Head of caudate nucleus (tissue), 42 donors: Measurements from ENCODE around the gene NDNF.

Experiments used
- DNase-seq, 42 donors: peaks; one replicate each; pipeline versions ENCODE4 v3.0.0 to v3.0.0-alpha.2; 2020 to 2021; ENCODE audit warnings: mixed read lengths in 7 of 42
- intact Hi-C: fragments of 100-400 bp; cut with DNase I; formaldehyde crosslinking; loops from one replicate; pipeline ENCODE4 v1.15.0; 2022

NDNF gene, protein sequence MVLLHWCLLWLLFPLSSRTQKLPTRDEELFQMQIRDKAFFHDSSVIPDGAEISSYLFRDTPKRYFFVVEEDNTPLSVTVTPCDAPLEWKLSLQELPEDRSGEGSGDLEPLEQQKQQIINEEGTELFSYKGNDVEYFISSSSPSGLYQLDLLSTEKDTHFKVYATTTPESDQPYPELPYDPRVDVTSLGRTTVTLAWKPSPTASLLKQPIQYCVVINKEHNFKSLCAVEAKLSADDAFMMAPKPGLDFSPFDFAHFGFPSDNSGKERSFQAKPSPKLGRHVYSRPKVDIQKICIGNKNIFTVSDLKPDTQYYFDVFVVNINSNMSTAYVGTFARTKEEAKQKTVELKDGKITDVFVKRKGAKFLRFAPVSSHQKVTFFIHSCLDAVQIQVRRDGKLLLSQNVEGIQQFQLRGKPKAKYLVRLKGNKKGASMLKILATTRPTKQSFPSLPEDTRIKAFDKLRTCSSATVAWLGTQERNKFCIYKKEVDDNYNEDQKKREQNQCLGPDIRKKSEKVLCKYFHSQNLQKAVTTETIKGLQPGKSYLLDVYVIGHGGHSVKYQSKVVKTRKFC

DNA sequence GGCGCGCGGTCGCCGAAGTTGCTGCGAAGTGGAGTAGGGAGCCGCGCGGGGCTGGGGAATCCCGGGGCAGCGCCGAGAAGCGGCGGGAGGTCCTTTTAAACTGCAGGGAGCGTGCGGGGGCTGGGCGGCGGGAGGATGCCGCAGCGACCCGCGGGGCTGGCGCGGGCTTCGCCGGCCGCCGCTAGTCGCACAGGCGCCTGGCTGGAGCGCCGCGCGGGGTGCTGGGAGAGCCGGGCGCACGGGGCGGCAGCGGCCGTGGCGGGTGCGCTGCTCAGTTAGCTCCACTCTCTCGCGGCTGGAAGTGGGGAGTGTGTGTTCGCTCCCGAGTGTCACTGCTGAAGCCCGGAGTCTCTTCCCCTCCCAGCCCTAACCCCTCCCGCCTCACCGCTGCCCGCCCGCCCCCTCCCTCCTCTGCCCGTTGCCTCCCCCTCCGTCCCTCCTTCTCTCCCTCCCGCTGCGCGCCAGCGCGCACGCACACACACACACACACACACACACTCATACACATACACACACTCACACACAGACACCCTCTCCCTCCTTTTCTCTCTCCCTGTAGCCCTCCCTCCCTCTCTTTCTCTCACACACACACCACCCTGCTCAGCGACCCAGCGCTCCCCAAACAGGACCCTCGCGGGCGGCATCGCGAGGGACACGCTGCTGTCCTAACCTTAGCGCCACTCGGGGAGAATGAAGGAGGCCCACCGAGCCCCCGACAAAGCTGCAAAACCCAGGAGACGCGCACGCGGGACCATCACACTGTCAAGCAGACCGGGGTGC, at the start of gene NDNF:
Gene NDNF, minus strand, starts transcription at position 312 of the 780 bp plus-strand sequence. CDS start 26,698 bp downstream, outside the sequence.
- peak in 33 of 42 donors; percentile 5 to 64 (median 30) for DNase-seq
- intact Hi-C loops = no loop called here

- intact Hi-C loops = no loop called here
- DNase-seq = no peak
Observed at GRCh38 chr4:121119715-121120114, 47.4 kb upstream of the NDNF start.

DNA sequence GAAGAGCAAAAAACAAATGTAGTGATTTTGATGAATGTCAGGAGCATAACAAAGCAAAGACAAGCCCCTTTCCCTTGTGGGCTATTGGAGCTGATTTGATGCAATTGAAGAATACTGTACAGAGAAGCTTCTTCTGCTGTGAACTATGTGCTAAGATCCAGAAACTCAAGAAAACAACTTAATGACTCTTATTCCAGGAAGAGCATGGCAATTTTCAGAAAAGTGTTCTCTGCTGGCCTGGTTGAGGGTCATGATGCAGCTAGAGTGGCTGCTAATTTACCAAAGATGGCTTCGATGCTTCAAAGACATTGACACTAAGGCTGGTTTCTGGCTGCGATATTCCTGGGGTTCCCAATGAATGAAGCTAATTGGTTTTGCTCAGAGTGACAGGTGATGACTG, 46.0 kb upstream of the NDNF start:
- intact Hi-C loops = no loop called here
- DNase-seq = peak in 1 of 42 donors; percentile 12

- DNase-seq = no peak
- intact Hi-C loops = no loop called here
Observed at GRCh38 chr4:121114756-121115155, 42.4 kb upstream of the NDNF start.

DNA sequence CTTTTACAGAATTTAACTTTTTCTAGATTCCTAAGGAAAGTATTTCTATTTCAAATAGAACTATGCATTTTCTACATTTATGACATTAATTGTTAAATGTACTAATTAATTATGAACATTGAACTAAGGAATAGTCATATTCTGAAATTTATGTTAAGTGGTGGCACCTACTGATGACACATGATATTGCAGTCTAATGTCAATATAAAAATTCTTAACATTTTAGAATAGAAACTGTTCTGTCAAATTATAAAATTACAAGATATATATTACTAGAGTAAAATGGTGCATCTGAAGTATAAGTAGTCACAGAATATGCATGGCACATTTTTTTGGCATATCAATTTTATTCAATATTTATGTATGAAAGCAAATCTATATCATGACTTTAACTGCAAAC, 40.2 kb upstream of the NDNF start:
- DNase-seq = no peak
- intact Hi-C loops = no loop called here

GRCh38 chr4:121108557-121108956, 36.2 kb upstream of the NDNF start:
- DNase-seq = no peak
- intact Hi-C loops = no loop called here

GRCh38 chr4:121107507-121107906, 35.2 kb upstream of the NDNF start:
- intact Hi-C loops = no loop called here

GRCh38 chr4:121100093-121100775, 27.9 kb upstream of the NDNF start:
- DNase-seq = no peak
- intact Hi-C loops = no loop called here

More at GRCh38 chr4:121107507-121107906, 35.2 kb upstream of the NDNF start:
- DNase-seq = no peak

GRCh38 chr4:121098266-121098665, 25.9 kb upstream of the NDNF start:
- DNase-seq = no peak
- intact Hi-C loops = loop anchor here (5.0 kb wide), 1 partner anchor 941 kb away; no protein-coding TSS in a partner anchor

- intact Hi-C loops = loop anchor here (5.0 kb wide), 1 partner anchor 939 kb away; no protein-coding TSS in a partner anchor
- no peak for DNase-seq
Observed at GRCh38 chr4:121096629-121097028, 24.3 kb upstream of the NDNF start.

DNA sequence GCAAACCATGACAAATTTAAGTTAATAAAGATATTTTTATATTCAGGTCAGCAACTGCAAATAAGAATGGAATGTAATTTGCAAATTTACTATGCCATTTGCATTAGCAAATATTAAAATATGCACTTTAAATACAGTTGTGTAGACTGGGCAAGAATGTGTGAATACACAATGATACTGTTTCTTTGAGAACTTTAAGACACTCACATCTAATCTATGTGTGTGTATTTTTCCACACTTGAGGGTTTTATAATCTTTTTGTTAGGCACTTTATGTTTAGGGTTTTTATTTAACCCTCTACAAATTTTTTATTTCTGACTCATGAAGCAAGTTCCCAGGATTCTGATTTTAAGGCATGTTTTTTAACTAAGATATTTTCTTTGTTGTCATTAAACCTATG, 23.9 kb upstream of the NDNF start:
- DNase-seq = no peak
- intact Hi-C loops = loop anchor here (5.0 kb wide), 1 partner anchor 939 kb away; no protein-coding TSS in a partner anchor

GRCh38 chr4:121094297-121094966, 22.1 kb upstream of the NDNF start:
- intact Hi-C loops = no loop called here
- no peak for DNase-seq

- DNase-seq = no peak
- intact Hi-C loops = no loop called here
Observed at GRCh38 chr4:121093261-121093660, 20.9 kb upstream of the NDNF start.

DNA sequence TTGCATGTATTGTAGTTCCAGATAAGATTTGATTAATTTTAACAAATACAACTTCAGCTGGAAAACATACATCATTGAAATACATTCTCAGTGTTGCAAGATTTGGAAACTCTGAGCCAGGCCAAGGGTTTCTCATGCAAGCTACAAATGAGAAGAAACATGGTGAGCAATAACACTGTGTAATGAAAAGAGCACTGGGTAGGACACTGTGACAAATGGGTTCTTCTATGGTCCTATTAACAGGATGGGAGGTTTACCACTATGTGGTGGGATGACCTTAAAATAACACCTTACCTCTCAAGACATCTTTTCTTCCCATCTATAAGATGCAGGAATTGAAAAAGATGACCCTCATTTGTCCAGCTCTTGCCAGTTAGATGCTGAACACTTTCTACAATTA, 19.6 kb upstream of the NDNF start:
- intact Hi-C loops = no loop called here
- no peak for DNase-seq

DNA sequence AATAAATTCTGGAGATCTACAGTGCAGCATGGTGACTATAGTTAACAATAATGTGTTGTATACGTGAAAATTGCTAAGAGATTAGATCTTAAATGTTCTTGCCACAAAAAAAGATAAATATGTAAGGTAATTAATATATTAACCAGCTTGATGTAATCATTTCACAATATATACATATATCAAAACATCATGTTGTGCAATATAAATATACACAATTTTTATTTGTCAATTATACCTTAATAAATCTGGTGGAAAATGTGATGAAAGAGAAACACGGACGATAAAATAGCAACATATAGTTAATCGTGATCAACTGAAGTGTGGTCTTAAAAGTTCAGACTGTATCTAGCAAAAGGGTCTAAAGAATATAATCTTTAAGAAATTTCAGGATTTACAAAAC, 16.5 kb upstream of the NDNF start:
- intact Hi-C loops = no loop called here
- DNase-seq = no peak

- intact Hi-C loops = no loop called here
- no peak for DNase-seq
Observed at GRCh38 chr4:121079376-121079775, 7.0 kb upstream of the NDNF start.

DNA sequence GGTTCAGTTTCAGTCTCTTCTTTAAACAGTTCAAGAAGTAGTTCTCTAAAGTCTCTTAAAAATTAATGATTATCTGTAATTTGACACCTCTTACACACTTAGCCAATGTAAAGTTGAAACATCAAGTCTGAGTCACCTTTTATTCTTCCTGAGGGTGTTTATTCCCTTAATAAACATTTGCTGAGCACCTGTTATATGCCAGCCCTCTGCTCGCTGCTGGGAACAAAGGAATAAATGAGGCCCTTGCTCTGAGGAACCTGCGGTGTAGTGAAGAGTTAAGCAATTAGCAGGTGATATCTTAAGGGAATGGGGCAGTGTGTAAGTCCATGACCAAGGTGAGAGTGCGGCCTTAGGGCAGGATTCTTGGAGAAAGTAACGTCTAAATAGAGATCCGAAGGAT, 5.2 kb upstream of the NDNF start:
- DNase-seq = no peak
- intact Hi-C loops = no loop called here

- intact Hi-C loops = no loop called here
Observed at GRCh38 chr4:121076416-121076815, 4.1 kb upstream of the NDNF start.

More at GRCh38 chr4:121076416-121076815, 4.1 kb upstream of the NDNF start:
- DNase-seq = no peak
